OCI-LY1 (cell line): ENCODE data around the gene GRIA1.

Experiments
- CTCF ChIP-seq: fragments of 200-600 bp; sonication (generic), shearing (Covaris generic); IDR thresholded peaks from 2 replicates; pipeline ENCODE4 v1.5.1; 2017; ENCODE audit warnings: mild to moderate bottlenecking, antibody characterized with exemption, low read length, moderate library complexity, mixed read lengths
- EZH2 ChIP-seq: fragments of 200-600 bp; sonication (generic), shearing (Covaris generic); IDR thresholded peaks from 2 replicates; pipeline ENCODE4 v1.8.0; 2017; ENCODE audit warnings: borderline replicate concordance, mixed run types, mild to moderate bottlenecking, antibody characterized with exemption, low read length, moderate library complexity, mixed read lengths

GRCh38 chr5:153565822-153566221 is 75.4 kb downstream of the GRIA1 start:
- TF ChIP-seq CTCF (no peak), EZH2 (no peak)
